GM21390 (cell line): Measurements from ENCODE around the gene PCARE.
A peak's percentile ranks its signal among the peaks of the same experiment; 100 is the strongest.

ENCODE experiments used
- ATAC-seq: cut with Tn5 transposase; IDR thresholded peaks from one replicate; pipeline ENCODE4 v1.9.1; 2021; ENCODE audit not compliant: unreplicated experiment

PCARE gene

GRCh38 chr2:29040552-29040951 lies 33.8 kb downstream of the PCARE start:
- ATAC-seq: peak; percentile 37

GRCh38 chr2:29039718-29040480 lies 34.4 kb downstream of the PCARE start:
- ATAC-seq: peak; percentile 88

- ATAC-seq: no peak
Observed at GRCh38 chr2:29035016-29035745, 39.1 kb downstream of the PCARE start.

- ATAC-seq: no peak
Observed at GRCh38 chr2:29033656-29034055, 40.7 kb downstream of the PCARE start.

GRCh38 chr2:29033172-29033571 lies 41.2 kb downstream of the PCARE start:
- ATAC-seq: no peak

GRCh38 chr2:29032189-29032588 lies 42.1 kb downstream of the PCARE start:
- ATAC-seq: no peak

- no peak for ATAC-seq
Observed at GRCh38 chr2:29031046-29031445, 43.3 kb downstream of the PCARE start.

- ATAC-seq: no peak
Observed at GRCh38 chr2:29025711-29026110, 48.6 kb downstream of the PCARE start.

GRCh38 chr2:29024882-29025430 lies 49.4 kb downstream of the PCARE start:
- ATAC-seq: no peak

- ATAC-seq: no peak
Observed at GRCh38 chr2:29023188-29023587, 51.1 kb downstream of the PCARE start.

- ATAC-seq: no peak
Observed at GRCh38 chr2:29022679-29023078, 51.6 kb downstream of the PCARE start.

GRCh38 chr2:29021886-29022285 lies 52.4 kb downstream of the PCARE start:
- ATAC-seq: no peak

GRCh38 chr2:29017716-29018435 lies 56.4 kb downstream of the PCARE start:
- no peak for ATAC-seq

- ATAC-seq: no peak
Observed at GRCh38 chr2:29016504-29016903, 57.8 kb downstream of the PCARE start.

- no peak for ATAC-seq
Observed at GRCh38 chr2:29015701-29016470, 58.4 kb downstream of the PCARE start.

- no peak for ATAC-seq
Observed at GRCh38 chr2:29014811-29015421, 59.4 kb downstream of the PCARE start.

- ATAC-seq: no peak
Observed at GRCh38 chr2:29014331-29014730, 60.0 kb downstream of the PCARE start.

GRCh38 chr2:29013057-29013780 lies 61.1 kb downstream of the PCARE start:
- ATAC-seq: no peak

GRCh38 chr2:29012211-29012681 lies 62.1 kb downstream of the PCARE start:
- no peak for ATAC-seq
